ENCODE measurements around the gene KDM6B.

The KDM6B gene

DNA sequence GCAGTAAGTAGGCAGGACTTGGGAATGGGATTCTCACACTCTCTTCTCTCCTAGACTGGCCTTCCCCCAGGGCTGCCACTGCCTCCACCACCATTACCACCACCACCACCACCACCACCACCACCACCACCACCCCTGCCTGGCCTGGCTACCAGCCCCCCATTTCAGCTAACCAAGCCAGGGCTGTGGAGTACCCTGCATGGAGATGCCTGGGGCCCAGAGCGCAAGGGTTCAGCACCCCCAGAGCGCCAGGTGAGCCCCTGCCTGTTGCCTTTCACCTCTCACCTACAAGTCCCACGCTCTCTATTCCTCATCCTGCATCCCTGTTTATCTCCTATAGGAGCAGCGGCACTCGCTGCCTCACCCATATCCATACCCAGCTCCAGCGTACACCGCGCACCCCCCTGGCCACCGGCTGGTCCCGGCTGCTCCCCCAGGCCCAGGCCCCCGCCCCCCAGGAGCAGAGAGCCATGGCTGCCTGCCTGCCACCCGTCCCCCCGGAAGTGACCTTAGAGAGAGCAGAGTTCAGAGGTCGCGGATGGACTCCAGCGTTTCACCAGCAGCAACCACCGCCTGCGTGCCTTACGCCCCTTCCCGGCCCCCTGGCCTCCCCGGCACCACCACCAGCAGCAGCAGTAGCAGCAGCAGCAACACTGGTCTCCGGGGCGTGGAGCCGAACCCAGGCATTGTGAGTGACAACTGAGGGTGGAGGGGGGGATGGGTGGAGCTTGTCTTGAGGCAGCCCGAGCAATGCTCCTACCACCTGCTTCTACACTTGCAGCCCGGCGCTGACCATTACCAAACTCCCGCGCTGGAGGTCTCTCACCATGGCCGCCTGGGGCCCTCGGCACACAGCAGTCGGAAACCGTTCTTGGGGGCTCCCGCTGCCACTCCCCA, 13.0 kb downstream of the KDM6B start:
- TF ChIP-seq, protein P1, sequence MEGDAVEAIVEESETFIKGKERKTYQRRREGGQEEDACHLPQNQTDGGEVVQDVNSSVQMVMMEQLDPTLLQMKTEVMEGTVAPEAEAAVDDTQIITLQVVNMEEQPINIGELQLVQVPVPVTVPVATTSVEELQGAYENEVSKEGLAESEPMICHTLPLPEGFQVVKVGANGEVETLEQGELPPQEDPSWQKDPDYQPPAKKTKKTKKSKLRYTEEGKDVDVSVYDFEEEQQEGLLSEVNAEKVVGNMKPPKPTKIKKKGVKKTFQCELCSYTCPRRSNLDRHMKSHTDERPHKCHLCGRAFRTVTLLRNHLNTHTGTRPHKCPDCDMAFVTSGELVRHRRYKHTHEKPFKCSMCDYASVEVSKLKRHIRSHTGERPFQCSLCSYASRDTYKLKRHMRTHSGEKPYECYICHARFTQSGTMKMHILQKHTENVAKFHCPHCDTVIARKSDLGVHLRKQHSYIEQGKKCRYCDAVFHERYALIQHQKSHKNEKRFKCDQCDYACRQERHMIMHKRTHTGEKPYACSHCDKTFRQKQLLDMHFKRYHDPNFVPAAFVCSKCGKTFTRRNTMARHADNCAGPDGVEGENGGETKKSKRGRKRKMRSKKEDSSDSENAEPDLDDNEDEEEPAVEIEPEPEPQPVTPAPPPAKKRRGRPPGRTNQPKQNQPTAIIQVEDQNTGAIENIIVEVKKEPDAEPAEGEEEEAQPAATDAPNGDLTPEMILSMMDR (IDR thresholded peaks at IDR 0.05; ENCODE audit: low read depth, low read length): no peak
- DNase-seq (ENCODE audit: extremely low read depth, low read depth): no peak

DNA sequence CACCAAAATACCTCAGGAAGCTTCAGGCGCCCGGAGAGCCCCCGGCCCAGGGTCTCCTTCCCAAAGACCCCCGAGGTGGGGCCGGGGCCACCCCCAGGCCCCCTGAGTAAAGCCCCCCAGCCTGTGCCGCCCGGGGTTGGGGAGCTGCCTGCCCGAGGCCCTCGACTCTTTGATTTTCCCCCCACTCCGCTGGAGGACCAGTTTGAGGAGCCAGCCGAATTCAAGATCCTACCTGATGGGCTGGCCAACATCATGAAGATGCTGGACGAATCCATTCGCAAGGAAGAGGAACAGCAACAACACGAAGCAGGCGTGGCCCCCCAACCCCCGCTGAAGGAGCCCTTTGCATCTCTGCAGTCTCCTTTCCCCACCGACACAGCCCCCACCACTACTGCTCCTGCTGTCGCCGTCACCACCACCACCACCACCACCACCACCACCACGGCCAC, 14.1 kb downstream of the KDM6B start:
- DNase-seq (ENCODE audit: extremely low read depth, low read depth): no peak
- TF ChIP-seq, protein P1 (IDR thresholded peaks at IDR 0.05; ENCODE audit: low read depth, low read length): no peak

DNA sequence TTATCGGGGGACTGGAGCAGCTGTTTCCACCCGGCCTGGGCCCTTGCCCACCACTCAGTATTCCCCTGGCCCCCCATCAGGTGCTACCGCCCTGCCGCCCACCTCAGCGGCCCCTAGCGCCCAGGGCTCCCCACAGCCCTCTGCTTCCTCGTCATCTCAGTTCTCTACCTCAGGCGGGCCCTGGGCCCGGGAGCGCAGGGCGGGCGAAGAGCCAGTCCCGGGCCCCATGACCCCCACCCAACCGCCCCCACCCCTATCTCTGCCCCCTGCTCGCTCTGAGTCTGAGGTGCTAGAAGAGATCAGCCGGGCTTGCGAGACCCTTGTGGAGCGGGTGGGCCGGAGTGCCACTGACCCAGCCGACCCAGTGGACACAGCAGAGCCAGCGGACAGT, 14.7 kb downstream of the KDM6B start:
- TF ChIP-seq, protein P1 (IDR thresholded peaks at IDR 0.05; ENCODE audit: low read depth, low read length): no peak
- no peak for DNase-seq (ENCODE audit: extremely low read depth, low read depth)

DNA sequence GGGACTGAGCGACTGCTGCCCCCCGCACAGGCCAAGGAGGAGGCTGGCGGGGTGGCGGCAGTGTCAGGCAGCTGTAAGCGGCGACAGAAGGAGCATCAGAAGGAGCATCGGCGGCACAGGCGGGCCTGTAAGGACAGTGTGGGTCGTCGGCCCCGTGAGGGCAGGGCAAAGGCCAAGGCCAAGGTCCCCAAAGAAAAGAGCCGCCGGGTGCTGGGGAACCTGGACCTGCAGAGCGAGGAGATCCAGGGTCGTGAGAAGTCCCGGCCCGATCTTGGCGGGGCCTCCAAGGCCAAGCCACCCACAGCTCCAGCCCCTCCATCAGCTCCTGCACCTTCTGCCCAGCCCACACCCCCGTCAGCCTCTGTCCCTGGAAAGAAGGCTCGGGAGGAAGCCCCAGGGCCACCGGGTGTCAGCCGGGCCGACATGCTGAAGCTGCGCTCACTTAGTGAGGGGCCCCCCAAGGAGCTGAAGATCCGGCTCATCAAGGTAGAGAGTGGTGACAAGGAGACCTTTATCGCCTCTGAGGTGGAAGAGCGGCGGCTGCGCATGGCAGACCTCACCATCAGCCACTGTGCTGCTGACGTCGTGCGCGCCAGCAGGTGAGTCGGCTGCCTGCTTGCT, 15.2 kb downstream of the KDM6B start:
- DNase-seq (ENCODE audit: extremely low read depth, low read depth): no peak
- TF ChIP-seq, protein P1 (IDR thresholded peaks at IDR 0.05; ENCODE audit: low read depth, low read length): no peak

DNA sequence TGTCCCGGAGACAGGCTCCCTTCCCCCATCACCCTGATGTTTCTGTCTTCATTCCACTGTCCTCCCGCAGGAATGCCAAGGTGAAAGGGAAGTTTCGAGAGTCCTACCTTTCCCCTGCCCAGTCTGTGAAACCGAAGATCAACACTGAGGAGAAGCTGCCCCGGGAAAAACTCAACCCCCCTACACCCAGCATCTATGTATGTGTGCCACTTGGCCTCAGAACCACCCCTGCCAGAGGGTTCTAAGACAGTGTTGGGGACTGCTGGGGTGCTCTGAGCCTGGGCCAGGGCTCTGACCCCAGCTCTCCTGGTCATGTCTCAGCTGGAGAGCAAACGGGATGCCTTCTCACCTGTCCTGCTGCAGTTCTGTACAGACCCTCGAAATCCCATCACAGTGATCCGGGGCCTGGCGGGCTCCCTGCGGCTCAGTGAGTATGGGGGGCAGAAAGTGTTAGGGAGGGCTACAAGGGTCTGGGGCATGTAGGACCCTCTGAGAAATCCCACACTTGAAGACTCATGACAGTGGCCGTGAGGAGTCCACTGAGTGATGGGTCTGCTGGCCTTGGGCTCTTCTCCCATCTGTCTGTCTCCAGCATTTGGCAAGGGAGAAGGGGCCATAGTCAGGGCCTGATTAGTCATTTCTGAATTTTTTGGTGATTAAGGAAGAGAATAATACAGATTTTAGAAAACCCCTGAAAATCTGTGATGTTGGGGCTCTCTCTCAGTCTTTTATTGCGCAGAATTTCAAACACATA, 15.9 kb downstream of the KDM6B start:
- TF ChIP-seq, protein P1 (IDR thresholded peaks at IDR 0.05; ENCODE audit: low read depth, low read length): no peak
- no peak for DNase-seq (ENCODE audit: extremely low read depth, low read depth)

DNA sequence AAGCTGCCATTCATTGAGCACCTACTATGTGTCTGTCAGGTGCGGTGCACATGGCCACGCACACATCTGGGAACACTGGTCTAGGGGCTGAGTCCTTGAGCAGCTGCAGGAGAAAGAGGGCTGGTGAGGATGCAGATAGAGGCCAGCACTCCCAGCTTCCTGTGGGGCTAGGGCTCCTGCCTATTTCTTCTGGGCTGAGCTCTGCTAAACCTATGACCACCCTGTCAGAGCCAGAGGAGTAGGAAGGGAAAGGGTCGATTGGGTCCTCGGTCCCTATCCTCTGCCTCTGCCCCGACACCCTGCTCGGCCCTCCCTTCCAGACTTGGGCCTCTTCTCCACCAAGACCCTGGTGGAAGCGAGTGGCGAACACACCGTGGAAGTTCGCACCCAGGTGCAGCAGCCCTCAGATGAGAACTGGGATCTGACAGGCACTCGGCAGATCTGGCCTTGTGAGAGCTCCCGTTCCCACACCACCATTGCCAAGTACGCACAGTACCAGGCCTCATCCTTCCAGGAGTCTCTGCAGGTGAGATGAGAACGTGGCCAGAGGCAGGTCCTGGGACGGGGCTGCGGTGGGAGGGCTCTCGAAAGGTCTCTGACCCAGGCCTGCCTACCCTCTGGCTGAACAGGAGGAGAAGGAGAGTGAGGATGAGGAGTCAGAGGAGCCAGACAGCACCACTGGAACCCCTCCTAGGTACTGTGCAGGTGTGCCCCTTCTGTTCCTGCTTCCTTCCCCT, 16.9 kb downstream of the KDM6B start:
- TF ChIP-seq, protein P1 (IDR thresholded peaks at IDR 0.05; ENCODE audit: low read depth, low read length): no peak
- no peak for DNase-seq (ENCODE audit: extremely low read depth, low read depth)

Data from AG09319 (cell line).